Uterus (tissue), 4 donors: ENCODE measurements around the gene SLC25A31. TPM values are rescaled to one million over a fixed set of nuclear protein-coding genes. Genes with fewer than 3 reads are reported as not detected.

Experiments
- DNase-seq, 2 donors: peaks; one replicate each; pipeline ENCODE4 v3.0.0-alpha.2; 2019 to 2020
- H3K27ac ChIP-seq, 2 donors: fragments of 200-600 bp; sonication (generic); 1 replicate in 1 of 2; 2 replicates in 1 of 2; pipeline ENCODE4 v1.5.1; 2016 to 2018
- H3K27me3 ChIP-seq, 2 donors: fragments of 200-600 bp; sonication (generic); one replicate each; pipeline ENCODE4 v1.5.1; 2018 to 2019; ENCODE audit warnings: control low read depth in 1 of 2
- H3K36me3 ChIP-seq, 2 donors: fragments of 200-600 bp; sonication (generic); one replicate each; pipeline ENCODE4 v1.5.1; 2019; ENCODE audit warnings: control low read depth in 1 of 2
- H3K4me1 ChIP-seq, 2 donors: fragments of 200-600 bp; sonication (generic); one replicate each; pipeline ENCODE4 v1.5.1; 2018 to 2019; ENCODE audit warnings: control low read depth in 1 of 2
- H3K4me3 ChIP-seq, 2 donors: fragments of 200-600 bp; sonication (generic); 1 replicate in 1 of 2; 2 replicates in 1 of 2; pipeline ENCODE4 v1.5.1; 2018 to 2019; ENCODE audit warnings: mild to moderate bottlenecking in 1 of 2
- H3K9me3 ChIP-seq, 2 donors: fragments of 200-600 bp; sonication (generic); one replicate each; pipeline ENCODE4 v1.5.1; 2019; ENCODE audit warnings: control low read depth in 1 of 2
- CTCF ChIP-seq, 4 experiments: fragments of 200-600 bp in 2 of 4; fragments of 450-650 bp in 2 of 4; sonication (generic) in 2 of 4; IDR thresholded peaks; one replicate each; pipeline ENCODE4 v1.5.1; 2016 to 2019; ENCODE audit warnings: antibody characterized with exemption in 4 of 4, mild to moderate bottlenecking in 2 of 4, moderate library complexity in 1 of 4
- POLR2A ChIP-seq, 2 donors: fragments of 450-650 bp; IDR thresholded peaks; one replicate each; pipeline ENCODE4 v1.6.1; 2016; ENCODE audit warnings: antibody characterized with exemption in 2 of 2, mild to moderate bottlenecking in 1 of 2, moderate library complexity in 1 of 2
- intact Hi-C: fragments of 100-400 bp; cut with DNase I; formaldehyde crosslinking; loops from one replicate; pipeline ENCODE4 v1.15.1; 2023; ENCODE audit warnings: low total_unique reads
- total RNA-seq, 4 donors: library from RNA; depleted of rRNA in 3 of 4; stranded (reverse); fragments of >200 nt in 3 of 4; gene quantifications; one replicate each; pipeline versions ENCODE4 v1.1.0 to v1.2.4, GENCODE V29; 2014 to 2023
- donor health status: DM: yes; HTN: yes; CAD: no.

SLC25A31 gene
- total RNA-seq, 4 donors from 2014 or later, result 0.21 TPM; not detected in 3

- H3K36me3 ChIP-seq, result no peaks in the 10 kb centered on the region
- no peaks in the 10 kb centered on the region for H3K27me3 ChIP-seq
- no peaks in the 10 kb centered on the region for H3K9me3 ChIP-seq
- TF ChIP-seq CTCF (IDR thresholded peaks at IDR 0.05) (no peak), POLR2A (IDR thresholded peaks at IDR 0.05) (no peak)
- DNase-seq, result no peak
- intact Hi-C loops, result no loop called here
- H3K4me3 ChIP-seq, result no peak overlapping the region
- H3K4me1 ChIP-seq, result no peaks in the 10 kb centered on the region
- H3K27ac ChIP-seq, result no peak overlapping the region
These were observed 29.1 kb downstream of the SLC25A31 start for GRCh38 chr4:127759228-127759820.

GRCh38 chr4:127759893-127760292 lies 29.7 kb downstream of the SLC25A31 start:
- Histone ChIP-seq H3K36me3 (no peaks in the 10 kb centered on the region), H3K27me3 (no peaks in the 10 kb centered on the region), H3K4me3 (no peak overlapping the region), H3K4me1 (no peaks in the 10 kb centered on the region), H3K9me3 (no peaks in the 10 kb centered on the region), H3K27ac (no peak overlapping the region)
- intact Hi-C loops, result no loop called here
- DNase-seq, result no peak
- TF ChIP-seq CTCF (IDR thresholded peaks at IDR 0.05) (no peak), POLR2A (IDR thresholded peaks at IDR 0.05) (no peak)

GRCh38 chr4:127771535-127772275 lies 41.5 kb downstream of the SLC25A31 start:
- Histone ChIP-seq H3K4me3 (no peak overlapping the region), H3K4me1 (no peaks in the 10 kb centered on the region), H3K27me3 (no peaks in the 10 kb centered on the region)

GRCh38 chr4:127772769-127773671 lies 42.8 kb downstream of the SLC25A31 start:
- Histone ChIP-seq H3K27ac (no peak overlapping the region), H3K36me3 (no peaks in the 10 kb centered on the region), H3K9me3 (no peaks in the 10 kb centered on the region), H3K4me1 (no peaks in the 10 kb centered on the region), H3K27me3 (no peaks in the 10 kb centered on the region), H3K4me3 (no peak overlapping the region)
- no peak for TF ChIP-seq CTCF (IDR thresholded peaks at IDR 0.05)
- no peak for TF ChIP-seq POLR2A (IDR thresholded peaks at IDR 0.05)
- no peak for DNase-seq
- intact Hi-C loops, result no loop called here

More at GRCh38 chr4:127771535-127772275, 41.5 kb downstream of the SLC25A31 start:
- no peaks in the 10 kb centered on the region for H3K36me3 ChIP-seq
- TF ChIP-seq CTCF (IDR thresholded peaks at IDR 0.05), result no peak
- TF ChIP-seq POLR2A (IDR thresholded peaks at IDR 0.05), result no peak
- no peak for DNase-seq
- intact Hi-C loops, result no loop called here
- H3K9me3 ChIP-seq, result no peaks in the 10 kb centered on the region
- H3K27ac ChIP-seq, result no peak overlapping the region
